Right lobe of liver (tissue), 4 donors: ENCODE results near the gene RBM14.

Experiments
- CTCF ChIP-seq, 4 donors: fragments of 200-600 bp in 3 of 4; fragments of 450-650 bp in 1 of 4; IDR thresholded peaks; one replicate each; pipeline versions ENCODE4 v1.5.1 to v1.8.0; 2016 to 2022; ENCODE audit warnings: antibody characterized with exemption in 4 of 4, mild to moderate bottlenecking in 2 of 4
- POLR2A ChIP-seq: fragments of 450-650 bp; IDR thresholded peaks from one replicate; pipeline ENCODE4 v1.6.1; 2017; ENCODE audit warnings: antibody characterized with exemption, mild to moderate bottlenecking
- donor health status: DM: no; HTN: no; CAD: no.
- donor health status: DM: no; HTN: no; CAD: no.
- donor health status: DM: no; HTN: yes; CAD: no.

DNA sequence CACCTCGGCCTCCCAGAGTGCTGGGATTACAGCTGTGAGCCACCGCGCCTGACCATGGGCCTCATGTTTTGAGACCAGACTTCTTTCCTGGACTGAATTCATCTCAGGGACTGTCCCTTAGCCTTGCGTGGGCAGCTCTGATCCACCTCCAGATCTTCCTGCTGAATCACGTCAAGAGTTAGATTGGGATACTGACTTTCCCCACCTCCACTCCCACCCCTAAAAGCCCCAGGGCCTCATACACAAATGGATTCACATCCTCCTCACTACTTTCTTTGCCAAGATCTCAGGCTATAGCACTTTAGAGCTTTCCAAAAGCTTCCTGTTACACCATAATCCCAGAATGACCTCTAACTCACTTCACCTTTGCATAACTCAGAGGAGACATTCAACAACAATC is 35.6 kb upstream of the RBM14 start:
- TF ChIP-seq CTCF (IDR thresholded peaks at IDR 0.05) (no peak), POLR2A (no peak)
